GM12878 (cell line): ENCODE measurements around the gene CLASP1. TPM values are rescaled to one million over a fixed set of nuclear protein-coding genes. Genes with fewer than 3 reads are reported as not detected.

ENCODE experiments used
- CBFB ChIP-seq: IDR thresholded peaks from 2 replicates; pipeline ENCODE4 v1.6.1; 2016; ENCODE audit warnings: antibody characterized with exemption, low read depth
- CREB1 ChIP-seq: IDR thresholded peaks from 2 replicates; pipeline ENCODE4 v1.6.1; 2012; ENCODE audit warnings: low read depth, mild to moderate bottlenecking, inconsistent platforms
- EGR1 ChIP-seq, 2 experiments: IDR thresholded peaks; 1 replicate in 1 of 2; 2 replicates in 1 of 2; pipeline ENCODE4 v1.6.1; 2011 to 2012; ENCODE audit warnings: low read depth in 2 of 2, low read length in 2 of 2, borderline replicate concordance in 1 of 2, mild to moderate bottlenecking in 1 of 2, moderate library complexity in 1 of 2
- FOXK2 ChIP-seq: fragments of 450-650 bp; IDR thresholded peaks from 2 replicates; pipeline ENCODE4 v1.6.1; 2017; ENCODE audit warnings: mild to moderate bottlenecking, moderate library complexity
- HDGF ChIP-seq: fragments of 450-650 bp; IDR thresholded peaks from 2 replicates; pipeline ENCODE4 v1.6.1; 2016; ENCODE audit warnings: antibody characterized with exemption
- IKZF1 ChIP-seq: fragments of 450-650 bp; conservative IDR thresholded peaks from 2 replicates; pipeline ENCODE4 v1.6.1; 2017; ENCODE audit warnings: antibody characterized with exemption, mild to moderate bottlenecking
- JUNB ChIP-seq: IDR thresholded peaks from 2 replicates; pipeline ENCODE4 v1.6.1; 2016; ENCODE audit warnings: antibody characterized with exemption, mild to moderate bottlenecking
- NR2C1 ChIP-seq: fragments of 450-650 bp; IDR thresholded peaks from 2 replicates; pipeline ENCODE4 v1.6.1; 2017; ENCODE audit warnings: antibody characterized with exemption, mild to moderate bottlenecking, moderate library complexity
- NR2C2 ChIP-seq: IDR thresholded peaks from 2 replicates; pipeline ENCODE4 v1.6.1; 2011; ENCODE audit warnings: borderline replicate concordance, low read depth; ENCODE audit not compliant: control insufficient read depth, insufficient read length
- POU2F2 ChIP-seq: IDR thresholded peaks from 3 replicates; pipeline ENCODE4 v1.6.1; 2011; ENCODE audit warnings: low read depth, mild to moderate bottlenecking, low read length, borderline replicate concordance
- RBBP5 ChIP-seq: fragments of 200-600 bp; sonication (generic); conservative IDR thresholded peaks from 2 replicates; pipeline ENCODE4 v1.6.1; 2016
- ZNF24 ChIP-seq: fragments of 450-650 bp; IDR thresholded peaks from 2 replicates; pipeline ENCODE4 v1.6.1; 2017; ENCODE audit warnings: antibody characterized with exemption, mild to moderate bottlenecking
- polyA plus RNA-seq, 11 experiments: library from polyadenylated mRNA; depleted of rRNA in 4 of 11; unstranded in 6 of 11; stranded (reverse) in 5 of 11; fragments of >200 nt; fragmentation: Nextera tagmentation in 4 of 11; fragmentation: Illumina TruSeq in 1 of 11; extraction: Ambion mirVana in 4 of 11; extraction: Trizol in 1 of 11; gene quantifications; 1 replicate in 1 of 11; 2 replicates in 10 of 11; pipeline versions ENCODE4 v1.2.1 to v1.2.3, GENCODE V29; 2011 to 2016; ENCODE audit warnings: inconsistent platforms in 2 of 11, missing spikeins in 2 of 11, low read depth in 1 of 11
- total RNA-seq, 4 experiments: library from RNA; depleted of rRNA in 3 of 4; stranded (reverse); fragments of >200 nt in 3 of 4; fragmentation: Illumina TruSeq in 1 of 4; extraction: Trizol in 1 of 4; gene quantifications; 2 replicates each; pipeline versions ENCODE4 v1.2.1 to v1.2.3, GENCODE V29; 2013 to 2021
- TF ChIP-seq, protein P1 (sequence below): IDR thresholded peaks from 2 replicates; pipeline ENCODE4 v1.6.1; 2012; ENCODE audit warnings: low read depth, low read length, improper control_type of control experiment
- TF ChIP-seq, protein P2 (sequence below): fragments of 450-650 bp; IDR thresholded peaks from 2 replicates; pipeline ENCODE4 v1.6.1; 2014; ENCODE audit warnings: mild to moderate bottlenecking
- TF ChIP-seq, protein P3 (sequence below): fragments of 450-650 bp; IDR thresholded peaks from 2 replicates; pipeline ENCODE4 v1.6.1; 2018; ENCODE audit warnings: borderline replicate concordance, mild to moderate bottlenecking; ENCODE audit not compliant: partially characterized antibody
- TF ChIP-seq, protein P4 (sequence below): fragments of 150-350 bp; IDR thresholded peaks from 2 replicates; pipeline ENCODE4 v1.6.1; 2014; ENCODE audit warnings: mild to moderate bottlenecking, low read depth, low read length
- TF ChIP-seq, protein P5 (sequence below): fragments of 450-650 bp; formaldehyde crosslinking; IDR thresholded peaks from 2 replicates; pipeline ENCODE4 v1.5.0; 2022; ENCODE audit warnings: mild to moderate bottlenecking, missing genetic modification characterization

CLASP1 gene
- total and polyA plus RNA-seq, 10 of the 15 experiments (the other 5 are each of a cell fraction or from before 2014, with no cell fraction given), result 1.4 to 62.4 (median 32.9) TPM

DNA sequence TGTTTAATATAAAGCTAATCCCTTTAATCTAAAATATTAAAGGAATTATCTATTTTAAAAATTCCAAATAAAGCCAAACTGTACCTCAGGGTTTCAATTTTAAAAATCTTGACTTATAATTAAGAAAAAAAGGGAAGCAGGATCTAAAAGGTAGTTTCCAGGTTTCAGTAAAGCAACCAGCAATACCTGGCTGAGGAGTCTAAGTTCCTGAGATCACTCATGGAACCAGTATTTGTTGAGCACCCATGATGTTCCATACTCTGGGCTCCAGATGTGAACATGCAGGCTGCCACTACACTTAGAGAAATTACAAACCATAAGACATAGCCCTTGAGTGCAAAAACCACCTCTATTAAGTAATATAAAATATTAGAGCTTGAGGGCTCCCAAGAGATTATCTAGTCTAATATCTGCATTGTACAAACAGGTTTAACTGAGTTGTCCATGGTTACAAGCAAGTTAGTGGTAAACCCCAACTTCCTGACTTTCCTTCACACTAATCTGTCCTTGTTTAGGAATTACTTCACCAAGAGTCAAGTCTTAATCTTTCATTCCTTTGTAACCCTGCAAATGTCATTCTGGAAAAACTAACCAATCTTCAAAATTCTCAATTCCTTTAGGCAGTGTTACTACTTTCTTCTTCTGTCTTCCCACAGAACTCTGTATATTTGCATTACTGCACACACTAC, 49.2 kb downstream of the CLASP1 start (continued):
- TF ChIP-seq, protein P1, sequence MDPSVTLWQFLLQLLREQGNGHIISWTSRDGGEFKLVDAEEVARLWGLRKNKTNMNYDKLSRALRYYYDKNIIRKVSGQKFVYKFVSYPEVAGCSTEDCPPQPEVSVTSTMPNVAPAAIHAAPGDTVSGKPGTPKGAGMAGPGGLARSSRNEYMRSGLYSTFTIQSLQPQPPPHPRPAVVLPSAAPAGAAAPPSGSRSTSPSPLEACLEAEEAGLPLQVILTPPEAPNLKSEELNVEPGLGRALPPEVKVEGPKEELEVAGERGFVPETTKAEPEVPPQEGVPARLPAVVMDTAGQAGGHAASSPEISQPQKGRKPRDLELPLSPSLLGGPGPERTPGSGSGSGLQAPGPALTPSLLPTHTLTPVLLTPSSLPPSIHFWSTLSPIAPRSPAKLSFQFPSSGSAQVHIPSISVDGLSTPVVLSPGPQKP, result no peak
- TF ChIP-seq, protein P2, sequence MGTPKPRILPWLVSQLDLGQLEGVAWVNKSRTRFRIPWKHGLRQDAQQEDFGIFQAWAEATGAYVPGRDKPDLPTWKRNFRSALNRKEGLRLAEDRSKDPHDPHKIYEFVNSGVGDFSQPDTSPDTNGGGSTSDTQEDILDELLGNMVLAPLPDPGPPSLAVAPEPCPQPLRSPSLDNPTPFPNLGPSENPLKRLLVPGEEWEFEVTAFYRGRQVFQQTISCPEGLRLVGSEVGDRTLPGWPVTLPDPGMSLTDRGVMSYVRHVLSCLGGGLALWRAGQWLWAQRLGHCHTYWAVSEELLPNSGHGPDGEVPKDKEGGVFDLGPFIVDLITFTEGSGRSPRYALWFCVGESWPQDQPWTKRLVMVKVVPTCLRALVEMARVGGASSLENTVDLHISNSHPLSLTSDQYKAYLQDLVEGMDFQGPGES, result no peak
- TF ChIP-seq FOXK2 (no peak), RBBP5 (no peak), POU2F2 (no peak), CREB1 (no peak), JUNB (peak; percentile 79), CBFB (no peak; the same call in 1 of the 2 replicates), IKZF1 (peak; percentile 73), NR2C2 (no peak), ZNF24 (no peak), EGR1 (IDR thresholded peaks at IDR 0.05; ENCODE audit: borderline replicate concordance in 1 of 2, low read depth in 2 of 2, low read length in 2 of 2) (no peak), NR2C1 (no peak), HDGF (no peak)
- TF ChIP-seq, protein P3, sequence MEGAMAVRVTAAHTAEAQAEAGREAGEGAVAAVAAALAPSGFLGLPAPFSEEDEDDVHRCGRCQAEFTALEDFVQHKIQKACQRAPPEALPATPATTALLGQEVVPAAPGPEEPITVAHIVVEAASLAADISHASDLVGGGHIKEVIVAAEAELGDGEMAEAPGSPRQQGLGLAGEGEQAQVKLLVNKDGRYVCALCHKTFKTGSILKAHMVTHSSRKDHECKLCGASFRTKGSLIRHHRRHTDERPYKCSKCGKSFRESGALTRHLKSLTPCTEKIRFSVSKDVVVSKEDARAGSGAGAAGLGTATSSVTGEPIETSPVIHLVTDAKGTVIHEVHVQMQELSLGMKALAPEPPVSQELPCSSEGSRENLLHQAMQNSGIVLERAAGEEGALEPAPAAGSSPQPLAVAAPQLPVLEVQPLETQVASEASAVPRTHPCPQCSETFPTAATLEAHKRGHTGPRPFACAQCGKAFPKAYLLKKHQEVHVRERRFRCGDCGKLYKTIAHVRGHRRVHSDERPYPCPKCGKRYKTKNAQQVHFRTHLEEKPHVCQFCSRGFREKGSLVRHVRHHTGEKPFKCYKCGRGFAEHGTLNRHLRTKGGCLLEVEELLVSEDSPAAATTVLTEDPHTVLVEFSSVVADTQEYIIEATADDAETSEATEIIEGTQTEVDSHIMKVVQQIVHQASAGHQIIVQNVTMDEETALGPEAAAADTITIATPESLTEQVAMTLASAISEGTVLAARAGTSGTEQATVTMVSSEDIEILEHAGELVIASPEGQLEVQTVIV, result no peak
- TF ChIP-seq, protein P4, sequence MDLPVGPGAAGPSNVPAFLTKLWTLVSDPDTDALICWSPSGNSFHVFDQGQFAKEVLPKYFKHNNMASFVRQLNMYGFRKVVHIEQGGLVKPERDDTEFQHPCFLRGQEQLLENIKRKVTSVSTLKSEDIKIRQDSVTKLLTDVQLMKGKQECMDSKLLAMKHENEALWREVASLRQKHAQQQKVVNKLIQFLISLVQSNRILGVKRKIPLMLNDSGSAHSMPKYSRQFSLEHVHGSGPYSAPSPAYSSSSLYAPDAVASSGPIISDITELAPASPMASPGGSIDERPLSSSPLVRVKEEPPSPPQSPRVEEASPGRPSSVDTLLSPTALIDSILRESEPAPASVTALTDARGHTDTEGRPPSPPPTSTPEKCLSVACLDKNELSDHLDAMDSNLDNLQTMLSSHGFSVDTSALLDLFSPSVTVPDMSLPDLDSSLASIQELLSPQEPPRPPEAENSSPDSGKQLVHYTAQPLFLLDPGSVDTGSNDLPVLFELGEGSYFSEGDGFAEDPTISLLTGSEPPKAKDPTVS, result no peak
- TF ChIP-seq, protein P5, sequence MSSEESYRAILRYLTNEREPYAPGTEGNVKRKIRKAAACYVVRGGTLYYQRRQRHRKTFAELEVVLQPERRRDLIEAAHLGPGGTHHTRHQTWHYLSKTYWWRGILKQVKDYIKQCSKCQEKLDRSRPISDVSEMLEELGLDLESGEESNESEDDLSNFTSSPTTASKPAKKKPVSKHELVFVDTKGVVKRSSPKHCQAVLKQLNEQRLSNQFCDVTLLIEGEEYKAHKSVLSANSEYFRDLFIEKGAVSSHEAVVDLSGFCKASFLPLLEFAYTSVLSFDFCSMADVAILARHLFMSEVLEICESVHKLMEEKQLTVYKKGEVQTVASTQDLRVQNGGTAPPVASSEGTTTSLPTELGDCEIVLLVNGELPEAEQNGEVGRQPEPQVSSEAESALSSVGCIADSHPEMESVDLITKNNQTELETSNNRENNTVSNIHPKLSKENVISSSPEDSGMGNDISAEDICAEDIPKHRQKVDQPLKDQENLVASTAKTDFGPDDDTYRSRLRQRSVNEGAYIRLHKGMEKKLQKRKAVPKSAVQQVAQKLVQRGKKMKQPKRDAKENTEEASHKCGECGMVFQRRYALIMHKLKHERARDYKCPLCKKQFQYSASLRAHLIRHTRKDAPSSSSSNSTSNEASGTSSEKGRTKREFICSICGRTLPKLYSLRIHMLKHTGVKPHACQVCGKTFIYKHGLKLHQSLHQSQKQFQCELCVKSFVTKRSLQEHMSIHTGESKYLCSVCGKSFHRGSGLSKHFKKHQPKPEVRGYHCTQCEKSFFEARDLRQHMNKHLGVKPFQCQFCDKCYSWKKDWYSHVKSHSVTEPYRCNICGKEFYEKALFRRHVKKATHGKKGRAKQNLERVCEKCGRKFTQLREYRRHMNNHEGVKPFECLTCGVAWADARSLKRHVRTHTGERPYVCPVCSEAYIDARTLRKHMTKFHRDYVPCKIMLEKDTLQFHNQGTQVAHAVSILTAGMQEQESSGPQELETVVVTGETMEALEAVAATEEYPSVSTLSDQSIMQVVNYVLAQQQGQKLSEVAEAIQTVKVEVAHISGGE (CRISPR knock-in tag), result no peak
